ENCODE measurements around the gene ROR2. TPM values are rescaled to one million over a fixed set of nuclear protein-coding genes. Genes with fewer than 3 reads are reported as not detected.

The ROR2 gene
- total and polyA plus RNA-seq, 4 donors: 0.13 to 0.84 (median 0.52) TPM

- Histone ChIP-seq H3K4me1 (ENCODE audit: control insufficient read depth in 4 of 4, insufficient read depth in 4 of 4, low read length in 3 of 4) (no peaks in the 10 kb centered on the region), H3K4me3 (ENCODE audit: low read depth in 1 of 3, low read length in 3 of 3) (no peak overlapping the region), H3K27ac (ENCODE audit: low read depth in 1 of 2, low read length in 2 of 2) (no peak overlapping the region), H3K9me3 (ENCODE audit: control insufficient read depth in 4 of 4, low read length in 3 of 4) (no peaks in the 10 kb centered on the region), H3K36me3 (ENCODE audit: control insufficient read depth in 4 of 4, insufficient read depth in 3 of 4, low read depth in 1 of 4, low read length in 3 of 4) (no peaks in the 10 kb centered on the region), H3K27me3 (ENCODE audit: control insufficient read depth in 4 of 4, insufficient read depth in 4 of 4, low read length in 3 of 4) (no peaks in the 10 kb centered on the region), H3K9ac (ENCODE audit: low read depth in 1 of 2, low read length in 2 of 2) (no peak overlapping the region)
- DNase-seq (ENCODE audit: low spot score): no peak
- TF ChIP-seq RXRA (IDR thresholded peaks at IDR 0.05): no peak
- no peak for TF ChIP-seq REST (IDR thresholded peaks at IDR 0.05)
- no peak for TF ChIP-seq HNF4G (IDR thresholded peaks at IDR 0.05)
- no peak for TF ChIP-seq YY1 (IDR thresholded peaks at IDR 0.05)
- no peak for TF ChIP-seq CTCF (IDR thresholded peaks at IDR 0.05; ENCODE audit: low read depth, low read length, missing input control)
- no peak for TF ChIP-seq MAX (IDR thresholded peaks at IDR 0.05)
- TF ChIP-seq NR2F2 (IDR thresholded peaks at IDR 0.05): no peak
- TF ChIP-seq SP1 (IDR thresholded peaks at IDR 0.05): no peak
- TF ChIP-seq HNF4A (conservative IDR thresholded peaks at IDR 0.05): no peak
- no peak for TF ChIP-seq FOXA1 (IDR thresholded peaks at IDR 0.05)
- no peak for TF ChIP-seq GABPA (IDR thresholded peaks at IDR 0.05 in 1 of 2, conservative IDR thresholded peaks at IDR 0.05 in 1 of 2)
- TF ChIP-seq ATF3 (IDR thresholded peaks at IDR 0.05): no peak
- TF ChIP-seq TAF1 (conservative IDR thresholded peaks at IDR 0.05): no peak
- no peak for TF ChIP-seq ZBTB33 (IDR thresholded peaks at IDR 0.05)
- no peak for TF ChIP-seq EGR1 (IDR thresholded peaks at IDR 0.05; ENCODE audit: low read depth in 2 of 2)
- WGBS: 78% methylated on average over 3 of the region's 3 CpGs
These were observed 346.1 kb downstream of the ROR2 start for GRCh38 chr9:91603932-91604331.

- Histone ChIP-seq H3K4me3 (ENCODE audit: low read depth in 1 of 3, low read length in 3 of 3) (no peak overlapping the region), H3K9ac (ENCODE audit: low read depth in 1 of 2, low read length in 2 of 2) (no peak overlapping the region), H3K27me3 (ENCODE audit: control insufficient read depth in 4 of 4, insufficient read depth in 4 of 4, low read length in 3 of 4) (peaks cover 0 to 2% (median 0%) of the 10 kb centered on the region in 4 donors), H3K9me3 (ENCODE audit: control insufficient read depth in 4 of 4, low read length in 3 of 4) (no peaks in the 10 kb centered on the region), H3K36me3 (ENCODE audit: control insufficient read depth in 4 of 4, insufficient read depth in 3 of 4, low read depth in 1 of 4, low read length in 3 of 4) (no peaks in the 10 kb centered on the region), H3K27ac (ENCODE audit: low read depth in 1 of 2, low read length in 2 of 2) (no peak overlapping the region), H3K4me1 (ENCODE audit: control insufficient read depth in 4 of 4, insufficient read depth in 4 of 4, low read length in 3 of 4) (no peaks in the 10 kb centered on the region)
- no peak for DNase-seq (ENCODE audit: low spot score)
- 87% methylated on average over 3 of the region's 3 CpGs for WGBS
- TF ChIP-seq CTCF (IDR thresholded peaks at IDR 0.05; ENCODE audit: low read depth, low read length, missing input control) (no peak), EGR1 (IDR thresholded peaks at IDR 0.05; ENCODE audit: low read depth in 2 of 2) (no peak), ZBTB33 (IDR thresholded peaks at IDR 0.05) (no peak), SP1 (IDR thresholded peaks at IDR 0.05) (no peak), NR2F2 (IDR thresholded peaks at IDR 0.05) (no peak), JUND (IDR thresholded peaks at IDR 0.05) (no peak), ATF3 (IDR thresholded peaks at IDR 0.05) (no peak)
These were observed 350.5 kb downstream of the ROR2 start for GRCh38 chr9:91599564-91599963.

All from liver (tissue), 9 donors.